Measurements from ENCODE around the gene MAPK4. TPM values are rescaled to one million over a fixed set of nuclear protein-coding genes. Genes with fewer than 3 reads are reported as not detected.

Gene MAPK4
- total RNA-seq, 1 experiment from 2014 or later = 4.2 TPM

- no peak overlapping the region for H3K4me3 Mint-ChIP-seq
- POLR2A ChIA-PET = no interaction called here
- no peak overlapping the region for H3K27ac Mint-ChIP-seq
- 0 out of 2 replicates have a peak, but pooled peaks cover 2% of the 10 kb centered on the region for H3K27me3 Mint-ChIP-seq (ENCODE audit: low read depth)
- H3K36me3 Mint-ChIP-seq = peaks cover 13% of the 10 kb centered on the region
- TF ChIP-seq SP1 (CRISPR knock-in tag; conservative IDR thresholded peaks at IDR 0.05) = no peak
- TF ChIP-seq GRHL2 (CRISPR knock-in tag; IDR thresholded peaks at IDR 0.05; ENCODE audit: insufficient replicate concordance, severe bottlenecking) = no peak
- TF ChIP-seq NR1H2 (CRISPR knock-in tag; IDR thresholded peaks at IDR 0.05) = no peak
- TF ChIP-seq ETV6 (CRISPR knock-in tag; IDR thresholded peaks at IDR 0.05) = no peak
- no peak for TF ChIP-seq CREB1 (CRISPR knock-in tag; IDR thresholded peaks at IDR 0.05)
- no peak for TF ChIP-seq JUN (CRISPR knock-in tag; IDR thresholded peaks at IDR 0.05)
- no peak for TF ChIP-seq ZBTB43 (CRISPR knock-in tag; IDR thresholded peaks at IDR 0.05)
- no peak for TF ChIP-seq AR (CRISPR knock-in tag; IDR thresholded peaks at IDR 0.05)
- TF ChIP-seq TP53 (CRISPR knock-in tag; IDR thresholded peaks at IDR 0.05) = no peak
- TF ChIP-seq, protein P1, sequence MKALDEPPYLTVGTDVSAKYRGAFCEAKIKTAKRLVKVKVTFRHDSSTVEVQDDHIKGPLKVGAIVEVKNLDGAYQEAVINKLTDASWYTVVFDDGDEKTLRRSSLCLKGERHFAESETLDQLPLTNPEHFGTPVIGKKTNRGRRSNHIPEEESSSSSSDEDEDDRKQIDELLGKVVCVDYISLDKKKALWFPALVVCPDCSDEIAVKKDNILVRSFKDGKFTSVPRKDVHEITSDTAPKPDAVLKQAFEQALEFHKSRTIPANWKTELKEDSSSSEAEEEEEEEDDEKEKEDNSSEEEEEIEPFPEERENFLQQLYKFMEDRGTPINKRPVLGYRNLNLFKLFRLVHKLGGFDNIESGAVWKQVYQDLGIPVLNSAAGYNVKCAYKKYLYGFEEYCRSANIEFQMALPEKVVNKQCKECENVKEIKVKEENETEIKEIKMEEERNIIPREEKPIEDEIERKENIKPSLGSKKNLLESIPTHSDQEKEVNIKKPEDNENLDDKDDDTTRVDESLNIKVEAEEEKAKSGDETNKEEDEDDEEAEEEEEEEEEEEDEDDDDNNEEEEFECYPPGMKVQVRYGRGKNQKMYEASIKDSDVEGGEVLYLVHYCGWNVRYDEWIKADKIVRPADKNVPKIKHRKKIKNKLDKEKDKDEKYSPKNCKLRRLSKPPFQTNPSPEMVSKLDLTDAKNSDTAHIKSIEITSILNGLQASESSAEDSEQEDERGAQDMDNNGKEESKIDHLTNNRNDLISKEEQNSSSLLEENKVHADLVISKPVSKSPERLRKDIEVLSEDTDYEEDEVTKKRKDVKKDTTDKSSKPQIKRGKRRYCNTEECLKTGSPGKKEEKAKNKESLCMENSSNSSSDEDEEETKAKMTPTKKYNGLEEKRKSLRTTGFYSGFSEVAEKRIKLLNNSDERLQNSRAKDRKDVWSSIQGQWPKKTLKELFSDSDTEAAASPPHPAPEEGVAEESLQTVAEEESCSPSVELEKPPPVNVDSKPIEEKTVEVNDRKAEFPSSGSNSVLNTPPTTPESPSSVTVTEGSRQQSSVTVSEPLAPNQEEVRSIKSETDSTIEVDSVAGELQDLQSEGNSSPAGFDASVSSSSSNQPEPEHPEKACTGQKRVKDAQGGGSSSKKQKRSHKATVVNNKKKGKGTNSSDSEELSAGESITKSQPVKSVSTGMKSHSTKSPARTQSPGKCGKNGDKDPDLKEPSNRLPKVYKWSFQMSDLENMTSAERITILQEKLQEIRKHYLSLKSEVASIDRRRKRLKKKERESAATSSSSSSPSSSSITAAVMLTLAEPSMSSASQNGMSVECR (CRISPR knock-in tag; IDR thresholded peaks at IDR 0.05; ENCODE audit: borderline replicate concordance) = no peak
- H3K4me1 Mint-ChIP-seq = peaks cover 28% of the 10 kb centered on the region
- DNase-seq (ENCODE audit: low spot score) (no peak), ATAC-seq (no peak)
- CTCF ChIA-PET = no interaction called here
- H3K9me3 Mint-ChIP-seq = peaks cover 21% of the 10 kb centered on the region
Observed at GRCh38 chr18:50749421-50749820, 189.5 kb downstream of the MAPK4 start.

DNA sequence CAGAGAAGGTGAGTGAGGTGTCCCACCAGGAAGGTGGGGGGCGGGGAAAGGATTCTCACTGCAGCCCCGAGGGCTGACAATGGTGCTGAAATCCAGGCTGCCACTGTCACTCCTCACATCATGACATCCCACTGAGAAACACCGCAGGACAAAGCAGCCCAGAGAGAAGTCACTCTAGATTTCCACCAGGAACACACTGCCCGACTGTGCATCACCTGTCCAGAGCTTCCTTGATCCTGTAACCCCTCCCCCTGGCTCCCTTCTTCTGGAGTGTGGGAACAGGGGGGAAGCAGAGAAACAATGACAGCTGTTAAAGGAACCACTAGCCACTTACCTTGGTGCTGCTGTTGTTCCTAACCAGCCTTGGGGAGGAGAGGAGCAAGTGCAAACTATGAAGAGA is 190.1 kb downstream of the MAPK4 start:
- Mint-ChIP-seq H3K27ac (no peak overlapping the region), H3K4me3 (no peak overlapping the region), H3K4me1 (peaks cover 28% of the 10 kb centered on the region), H3K9me3 (peaks cover 25% of the 10 kb centered on the region), H3K36me3 (peaks cover 13% of the 10 kb centered on the region), H3K27me3 (ENCODE audit: low read depth) (peaks cover 2% of the 10 kb centered on the region; the same call in 1 of the 2 replicates)
- no peak; the same call in 1 of the 2 replicates for ATAC-seq
- DNase-seq (ENCODE audit: low spot score) = no peak
- POLR2A ChIA-PET = no interaction called here
- CTCF ChIA-PET = no interaction called here
- TF ChIP-seq, protein P2, sequence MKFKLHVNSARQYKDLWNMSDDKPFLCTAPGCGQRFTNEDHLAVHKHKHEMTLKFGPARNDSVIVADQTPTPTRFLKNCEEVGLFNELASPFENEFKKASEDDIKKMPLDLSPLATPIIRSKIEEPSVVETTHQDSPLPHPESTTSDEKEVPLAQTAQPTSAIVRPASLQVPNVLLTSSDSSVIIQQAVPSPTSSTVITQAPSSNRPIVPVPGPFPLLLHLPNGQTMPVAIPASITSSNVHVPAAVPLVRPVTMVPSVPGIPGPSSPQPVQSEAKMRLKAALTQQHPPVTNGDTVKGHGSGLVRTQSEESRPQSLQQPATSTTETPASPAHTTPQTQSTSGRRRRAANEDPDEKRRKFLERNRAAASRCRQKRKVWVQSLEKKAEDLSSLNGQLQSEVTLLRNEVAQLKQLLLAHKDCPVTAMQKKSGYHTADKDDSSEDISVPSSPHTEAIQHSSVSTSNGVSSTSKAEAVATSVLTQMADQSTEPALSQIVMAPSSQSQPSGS (CRISPR knock-in tag; IDR thresholded peaks at IDR 0.05; ENCODE audit: borderline replicate concordance, low read depth) = no peak
- TF ChIP-seq FOXP4 (CRISPR knock-in tag; IDR thresholded peaks at IDR 0.05) (no peak), TEAD4 (CRISPR knock-in tag; IDR thresholded peaks at IDR 0.05) (no peak), KAT7 (CRISPR knock-in tag; IDR thresholded peaks at IDR 0.05; ENCODE audit: borderline replicate concordance) (no peak), MAX (CRISPR knock-in tag; IDR thresholded peaks at IDR 0.05) (no peak), MYBL2 (CRISPR knock-in tag; IDR thresholded peaks at IDR 0.05) (no peak), FOXK1 (CRISPR knock-in tag; IDR thresholded peaks at IDR 0.05) (no peak), EMX1 (CRISPR knock-in tag; IDR thresholded peaks at IDR 0.05) (no peak), CBFB (CRISPR knock-in tag; IDR thresholded peaks at IDR 0.05; ENCODE audit: low read depth) (no peak), ZBTB43 (CRISPR knock-in tag; IDR thresholded peaks at IDR 0.05) (no peak)
